ENCODE measurements around the gene RRP36. TPM values are rescaled to one million over a fixed set of nuclear protein-coding genes. Genes with fewer than 3 reads are reported as not detected.

Gene RRP36
- total RNA-seq, 1 experiment from 2014 or later: 63.4 TPM

DNA sequence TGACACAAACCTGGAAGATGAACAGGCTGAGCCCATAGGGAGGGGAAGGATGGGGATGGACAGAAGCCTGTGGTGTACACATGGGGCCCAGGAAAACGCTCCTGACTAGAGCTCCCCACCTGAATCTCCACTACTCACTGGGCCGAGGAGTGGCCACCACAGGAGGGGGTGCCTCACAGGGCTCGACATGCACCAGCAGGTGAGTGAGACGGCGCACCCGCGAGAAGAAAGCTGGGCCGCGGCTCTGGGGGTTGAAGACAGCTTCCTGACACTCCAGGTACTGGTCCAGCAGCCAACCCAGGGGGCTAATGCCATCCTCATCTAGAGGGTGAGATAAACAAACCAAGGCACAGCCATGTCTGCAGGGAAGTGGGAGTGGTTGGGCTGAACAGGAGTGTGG lies 21.9 kb downstream of the RRP36 start:
- POLR2A ChIA-PET: no interaction called here
- no TSS peak for BruUV-seq (replicated peaks)
- no peak overlapping the region for H3K4me2 ChIP-seq (ENCODE audit: low read length)
- RAD21 ChIA-PET (ENCODE audit: low non-redundant PET in 1 of 2, low total read pairs in 2 of 2, uncharacterized antibody in 2 of 2, unreplicated experiment in 2 of 2): no interaction called here
- H2AFZ ChIP-seq (ENCODE audit: low read depth, low read length, poor library complexity, severe bottlenecking): no peak overlapping the region
- no peaks in the 10 kb centered on the region for H4K20me1 ChIP-seq (ENCODE audit: insufficient read depth)
- no peaks in the 10 kb centered on the region for H3K4me1 ChIP-seq (ENCODE audit: control insufficient read depth in 1 of 2, insufficient read depth in 2 of 2, low read length in 2 of 2)
- no peak overlapping the region for H3K4me3 ChIP-seq (replicated peaks in 1 of 2; ENCODE audit: low read depth in 1 of 2, low read length in 2 of 2)
- H3K9ac ChIP-seq (ENCODE audit: low read length): no peak overlapping the region
- H3K36me3 ChIP-seq (ENCODE audit: control insufficient read depth in 1 of 2, insufficient read depth in 2 of 2, low read length in 2 of 2): peaks cover 0 to 14% of the 10 kb centered on the region in 2 experiments; a peak in 2 of 4 replicates
- H3K9me2 ChIP-seq (ENCODE audit: insufficient read depth): no peaks in the 10 kb centered on the region
- H3K9me3 ChIP-seq (ENCODE audit: control insufficient read depth in 1 of 2, insufficient read depth in 1 of 2, low read depth in 1 of 2, low read length in 2 of 2): no peaks in the 10 kb centered on the region
- H3K27me3 ChIP-seq (ENCODE audit: insufficient read depth, low read length): no peaks in the 10 kb centered on the region
- no peak for ATAC-seq
- TF ChIP-seq, protein P1, sequence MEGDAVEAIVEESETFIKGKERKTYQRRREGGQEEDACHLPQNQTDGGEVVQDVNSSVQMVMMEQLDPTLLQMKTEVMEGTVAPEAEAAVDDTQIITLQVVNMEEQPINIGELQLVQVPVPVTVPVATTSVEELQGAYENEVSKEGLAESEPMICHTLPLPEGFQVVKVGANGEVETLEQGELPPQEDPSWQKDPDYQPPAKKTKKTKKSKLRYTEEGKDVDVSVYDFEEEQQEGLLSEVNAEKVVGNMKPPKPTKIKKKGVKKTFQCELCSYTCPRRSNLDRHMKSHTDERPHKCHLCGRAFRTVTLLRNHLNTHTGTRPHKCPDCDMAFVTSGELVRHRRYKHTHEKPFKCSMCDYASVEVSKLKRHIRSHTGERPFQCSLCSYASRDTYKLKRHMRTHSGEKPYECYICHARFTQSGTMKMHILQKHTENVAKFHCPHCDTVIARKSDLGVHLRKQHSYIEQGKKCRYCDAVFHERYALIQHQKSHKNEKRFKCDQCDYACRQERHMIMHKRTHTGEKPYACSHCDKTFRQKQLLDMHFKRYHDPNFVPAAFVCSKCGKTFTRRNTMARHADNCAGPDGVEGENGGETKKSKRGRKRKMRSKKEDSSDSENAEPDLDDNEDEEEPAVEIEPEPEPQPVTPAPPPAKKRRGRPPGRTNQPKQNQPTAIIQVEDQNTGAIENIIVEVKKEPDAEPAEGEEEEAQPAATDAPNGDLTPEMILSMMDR (IDR thresholded peaks at IDR 0.05 in 2 of 3, conservative IDR thresholded peaks at IDR 0.05 in 1 of 3; ENCODE audit: borderline replicate concordance in 1 of 3, insufficient read depth in 1 of 3, low read depth in 2 of 3, low read length in 2 of 3): no peak
- TF ChIP-seq, protein P2, sequence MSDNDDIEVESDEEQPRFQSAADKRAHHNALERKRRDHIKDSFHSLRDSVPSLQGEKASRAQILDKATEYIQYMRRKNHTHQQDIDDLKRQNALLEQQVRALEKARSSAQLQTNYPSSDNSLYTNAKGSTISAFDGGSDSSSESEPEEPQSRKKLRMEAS (IDR thresholded peaks at IDR 0.05): no peak
- TF ChIP-seq EGR1 (IDR thresholded peaks at IDR 0.05; ENCODE audit: low read depth): no peak
- TF ChIP-seq EZH2phosphoT487 (IDR thresholded peaks at IDR 0.05; ENCODE audit: borderline replicate concordance): no peak
- TF ChIP-seq RAD21 (IDR thresholded peaks at IDR 0.05; ENCODE audit: low read depth): no peak
- no peak for TF ChIP-seq SP1 (IDR thresholded peaks at IDR 0.05; ENCODE audit: low read depth)
- no peak for TF ChIP-seq TCF7L2 (IDR thresholded peaks at IDR 0.05; ENCODE audit: borderline replicate concordance, extremely low read depth, insufficient read depth, insufficient read length)
- TF ChIP-seq SIN3A (IDR thresholded peaks at IDR 0.05; ENCODE audit: low read depth): no peak
- TF ChIP-seq ELF1 (IDR thresholded peaks at IDR 0.05; ENCODE audit: borderline replicate concordance, low read depth): no peak
- TF ChIP-seq JUND (IDR thresholded peaks at IDR 0.05): no peak
- TF ChIP-seq SRF (IDR thresholded peaks at IDR 0.05; ENCODE audit: low read depth): no peak
- no peak for TF ChIP-seq CBX3 (IDR thresholded peaks at IDR 0.05; ENCODE audit: low read depth)
- no peak for TF ChIP-seq POLR2AphosphoS5 (IDR thresholded peaks at IDR 0.05; ENCODE audit: low read depth, low read length)
- TF ChIP-seq, protein P3, sequence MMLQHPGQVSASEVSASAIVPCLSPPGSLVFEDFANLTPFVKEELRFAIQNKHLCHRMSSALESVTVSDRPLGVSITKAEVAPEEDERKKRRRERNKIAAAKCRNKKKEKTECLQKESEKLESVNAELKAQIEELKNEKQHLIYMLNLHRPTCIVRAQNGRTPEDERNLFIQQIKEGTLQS (IDR thresholded peaks at IDR 0.05): no peak
- no peak for TF ChIP-seq ZFX (IDR thresholded peaks at IDR 0.05)
- no peak overlapping the region for H3K27ac ChIP-seq (ENCODE audit: low read depth, low read length)
- H3K79me2 ChIP-seq (ENCODE audit: insufficient read depth, low read length): no peaks in the 10 kb centered on the region
- CTCF ChIA-PET: no interaction called here
- no peak for DNase-seq (ENCODE audit: low read depth, low spot score)
- intact Hi-C loops (cut with micrococcal nuclease): no loop called here
